WTC11 (cell line): ENCODE data around the gene GIPC3. TPM values are rescaled to one million over a fixed set of nuclear protein-coding genes. Genes with fewer than 3 reads are reported as not detected.

Experiments used
- ATAC-seq: fragments of 200-7000 bp; cut with Tn5 transposase; 2 replicates; pipeline ENCODE4 v1.10.0; 2021; ENCODE audit warnings: mild to moderate bottlenecking, moderate library complexity
- CTCF ChIA-PET: fragments of 300-600 bp; sonication (Branson Sonifier 250); formaldehyde crosslinking; loops from one replicate; lab custom pipeline; 2021; ENCODE audit warnings: antibody characterized with exemption; lab: Charles Lee
- POLR2A ChIA-PET: fragments of 350-600 bp; sonication (Branson Sonifier 250); formaldehyde crosslinking; loops from one replicate; lab custom pipeline; 2021; ENCODE audit warnings: antibody characterized with exemption; lab: Charles Lee
- DNase-seq: peaks from one replicate; pipeline ENCODE4 v3.0.0; 2021; ENCODE audit warnings: low spot score
- H3K27ac Mint-ChIP-seq: 2 replicates; pipeline ENCODE4 v1.8.0; 2021; ENCODE audit warnings: mixed read lengths
- H3K27me3 Mint-ChIP-seq: 2 replicates; pipeline ENCODE4 v1.8.0; 2021; ENCODE audit warnings: low read depth, mild to moderate bottlenecking, moderate library complexity, mixed read lengths
- H3K36me3 Mint-ChIP-seq: 2 replicates; pipeline ENCODE4 v1.8.0; 2021; ENCODE audit warnings: mixed read lengths
- H3K4me1 Mint-ChIP-seq: 2 replicates; pipeline ENCODE4 v1.8.0; 2022; ENCODE audit warnings: mixed read lengths
- H3K4me3 Mint-ChIP-seq: 2 replicates; pipeline ENCODE4 v1.8.0; 2021; ENCODE audit warnings: mild to moderate bottlenecking, moderate library complexity, mixed read lengths
- H3K9me3 Mint-ChIP-seq: 2 replicates; pipeline ENCODE4 v1.8.0; 2021; ENCODE audit warnings: mixed read lengths
- AFF4 ChIP-seq: sonication (generic); formaldehyde crosslinking; IDR thresholded peaks from 2 replicates; pipeline ENCODE4 v1.8.1; 2023; ENCODE audit warnings: mild to moderate bottlenecking, missing genetic modification reagents, borderline replicate concordance
- ARID4B ChIP-seq: sonication (generic); formaldehyde crosslinking; IDR thresholded peaks from 2 replicates; pipeline ENCODE4 v1.8.0; 2023; ENCODE audit warnings: missing genetic modification reagents, mild to moderate bottlenecking, borderline replicate concordance
- E2F1 ChIP-seq: sonication (generic); formaldehyde crosslinking; IDR thresholded peaks from 2 replicates; pipeline ENCODE4 v1.8.0; 2022; ENCODE audit warnings: mild to moderate bottlenecking, missing genetic modification reagents
- E2F4 ChIP-seq: sonication (generic); formaldehyde crosslinking; IDR thresholded peaks from 2 replicates; pipeline ENCODE4 v1.8.1; 2022; ENCODE audit warnings: low read depth, mild to moderate bottlenecking, moderate library complexity, missing genetic modification reagents, borderline replicate concordance
- E2F5 ChIP-seq: sonication (generic); formaldehyde crosslinking; IDR thresholded peaks from 2 replicates; pipeline ENCODE4 v1.8.1; 2022; ENCODE audit warnings: mild to moderate bottlenecking, moderate library complexity, missing genetic modification reagents
- EMX1 ChIP-seq: fragments of 250-450 bp; sonication (Bioruptor Pico); IDR thresholded peaks from 2 replicates; pipeline ENCODE4 v1.8.0; 2021; ENCODE audit warnings: mild to moderate bottlenecking
- FOXP1 ChIP-seq: sonication (generic); formaldehyde crosslinking; IDR thresholded peaks from 2 replicates; pipeline ENCODE4 v1.8.0; 2022; ENCODE audit warnings: missing genetic modification reagents, mild to moderate bottlenecking, moderate library complexity, borderline replicate concordance
- IRF1 ChIP-seq: sonication (generic); formaldehyde crosslinking; IDR thresholded peaks from 2 replicates; pipeline ENCODE4 v1.8.0; 2023; ENCODE audit warnings: missing genetic modification reagents
- IRF2 ChIP-seq: sonication (generic); formaldehyde crosslinking; IDR thresholded peaks from 2 replicates; pipeline ENCODE4 v1.8.0; 2022; ENCODE audit warnings: low read depth, missing genetic modification reagents, borderline replicate concordance
- MXD4 ChIP-seq: fragments of 250-450 bp; sonication (Bioruptor Pico); IDR thresholded peaks from 2 replicates; pipeline ENCODE4 v1.8.0; 2021; ENCODE audit warnings: mild to moderate bottlenecking, moderate library complexity, borderline replicate concordance
- NFE2L1 ChIP-seq: sonication (generic); formaldehyde crosslinking; IDR thresholded peaks from 2 replicates; pipeline ENCODE4 v1.8.1; 2023; ENCODE audit warnings: missing genetic modification reagents
- NFYB ChIP-seq: sonication (generic); formaldehyde crosslinking; conservative IDR thresholded peaks from 2 replicates; pipeline ENCODE4 v1.8.0; 2022; ENCODE audit warnings: low read depth, missing genetic modification reagents
- PRRX2 ChIP-seq: fragments of 250-450 bp; sonication (Bioruptor Pico); IDR thresholded peaks from 2 replicates; pipeline ENCODE4 v1.8.0; 2021; ENCODE audit warnings: mild to moderate bottlenecking
- RORB ChIP-seq: fragments of 250-450 bp; sonication (Bioruptor Pico); IDR thresholded peaks from 2 replicates; pipeline ENCODE4 v1.9.0; 2021; ENCODE audit warnings: mild to moderate bottlenecking
- ZNF138 ChIP-seq: sonication (generic); formaldehyde crosslinking; conservative IDR thresholded peaks from 2 replicates; pipeline ENCODE4 v1.8.1; 2022; ENCODE audit warnings: mild to moderate bottlenecking, moderate library complexity, missing genetic modification reagents
- ZNF263 ChIP-seq: sonication (generic); formaldehyde crosslinking; IDR thresholded peaks from 2 replicates; pipeline ENCODE4 v1.8.1; 2022; ENCODE audit warnings: low read depth, mild to moderate bottlenecking, moderate library complexity, missing genetic modification reagents
- ZNF416 ChIP-seq: fragments of 250-450 bp; sonication (Bioruptor Pico); IDR thresholded peaks from 2 replicates; pipeline ENCODE4 v1.9.0; 2021; ENCODE audit warnings: mild to moderate bottlenecking, inconsistent platforms
- total RNA-seq: library from RNA; stranded (reverse); gene quantifications from 3 replicates; pipeline ENCODE4 v1.2.3, GENCODE V29; 2021

The GIPC3 gene
- total RNA-seq, 1 experiment from 2014 or later: 1.0 TPM

GRCh38 chr19:3603121-3603811 lies 18.0 kb downstream of the GIPC3 start:
- no peak overlapping the region for H3K27ac Mint-ChIP-seq
- H3K27me3 Mint-ChIP-seq: no peaks in the 10 kb centered on the region
- no peak for DNase-seq
- no peak for TF ChIP-seq NFYB
- no peak for TF ChIP-seq AFF4 (CRISPR knock-in tag)
- no peak for TF ChIP-seq E2F4 (CRISPR knock-in tag)
- no peak for TF ChIP-seq MXD4 (CRISPR knock-in tag)
- TF ChIP-seq E2F1 (CRISPR knock-in tag): no peak
- TF ChIP-seq ZNF263 (CRISPR knock-in tag): no peak
- TF ChIP-seq ZNF416 (CRISPR knock-in tag): no peak
- TF ChIP-seq E2F5 (CRISPR knock-in tag): no peak
- ChIA-PET POLR2A (interaction anchor here (0.6 kb wide), 1 partner anchor 25 kb away, joined by 3 read pairs; no protein-coding TSS in a partner anchor), CTCF (interaction anchor here (0.6 to 1.1 kb wide), 3 partner anchors 27 to 298 kb away, joined by 3 read pairs; no protein-coding TSS in a partner anchor)
- H3K9me3 Mint-ChIP-seq: no peaks in the 10 kb centered on the region
- no peaks in the 10 kb centered on the region for H3K36me3 Mint-ChIP-seq
- ATAC-seq: no peak
- no peak overlapping the region for H3K4me3 Mint-ChIP-seq
- H3K4me1 Mint-ChIP-seq: peaks cover 10% of the 10 kb centered on the region

- Mint-ChIP-seq H3K36me3 (no peaks in the 10 kb centered on the region), H3K27me3 (no peaks in the 10 kb centered on the region), H3K4me1 (peaks cover 11% of the 10 kb centered on the region), H3K4me3 (no peak overlapping the region), H3K27ac (no peak overlapping the region), H3K9me3 (no peaks in the 10 kb centered on the region)
- ChIA-PET POLR2A (no interaction called here), CTCF (interaction anchor here (1.0 kb wide), 1 partner anchor 19 kb away, joined by 3 read pairs; the partner anchor contains the start of gene GIPC3)
- DNase-seq: no peak
- no peak for ATAC-seq
- TF ChIP-seq IRF2: no peak
- TF ChIP-seq FOXP1 (CRISPR knock-in tag): no peak
- TF ChIP-seq E2F4 (CRISPR knock-in tag): no peak
- no peak for TF ChIP-seq ZNF138
- TF ChIP-seq NFE2L1: no peak
- TF ChIP-seq ARID4B (CRISPR knock-in tag): no peak
- no peak for TF ChIP-seq PRRX2
- TF ChIP-seq RORB (CRISPR knock-in tag): no peak
- TF ChIP-seq IRF1 (CRISPR knock-in tag): no peak
- TF ChIP-seq EMX1 (CRISPR knock-in tag): no peak
Observed at GRCh38 chr19:3604227-3604986, 19.1 kb downstream of the GIPC3 start.
